ENCODE results near the gene MBD3.
A peak's percentile ranks its signal among the peaks of the same experiment; 100 is the strongest.

MBD3 gene

DNA sequence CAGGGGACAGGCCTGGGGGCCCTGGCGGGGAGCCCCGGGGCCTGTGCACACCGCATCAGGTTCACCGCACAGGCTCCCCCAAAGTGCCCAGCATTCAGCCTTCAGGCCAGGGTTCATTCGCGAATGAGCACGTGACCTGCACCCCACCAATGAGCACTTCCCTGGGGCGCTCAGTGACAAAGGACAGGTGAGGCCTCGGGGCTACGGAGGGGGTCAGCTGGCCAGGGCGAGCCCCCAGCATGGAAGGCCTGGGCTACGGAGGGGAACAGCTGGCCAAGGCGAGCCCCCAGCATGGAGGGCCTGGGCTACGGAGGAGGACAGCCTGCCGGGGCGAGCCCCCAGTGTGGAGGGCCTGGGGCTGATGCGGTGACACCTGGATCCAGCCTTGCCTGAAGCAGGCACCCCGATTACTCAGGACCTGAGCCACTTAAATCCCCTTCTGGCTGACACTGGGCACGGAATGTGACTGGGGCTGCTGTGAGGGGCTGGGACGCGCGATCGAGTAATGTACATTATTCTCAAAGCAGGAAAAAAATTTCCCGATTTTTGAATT is 36.7 kb upstream of the MBD3 start:
- DNase-seq (ENCODE audit: extremely low spot score), result no peak
- ChIA-PET POLR2A (no interaction called here), CTCF (no interaction called here)
- TF ChIP-seq ELF4 (IDR thresholded peaks at IDR 0.05) (no peak), NFRKB (IDR thresholded peaks at IDR 0.05) (no peak), FOXK2 (IDR thresholded peaks at IDR 0.05) (no peak), FOXA1 (IDR thresholded peaks at IDR 0.05) (no peak), SUZ12 (IDR thresholded peaks at IDR 0.05) (no peak)
- TF ChIP-seq, protein P1, sequence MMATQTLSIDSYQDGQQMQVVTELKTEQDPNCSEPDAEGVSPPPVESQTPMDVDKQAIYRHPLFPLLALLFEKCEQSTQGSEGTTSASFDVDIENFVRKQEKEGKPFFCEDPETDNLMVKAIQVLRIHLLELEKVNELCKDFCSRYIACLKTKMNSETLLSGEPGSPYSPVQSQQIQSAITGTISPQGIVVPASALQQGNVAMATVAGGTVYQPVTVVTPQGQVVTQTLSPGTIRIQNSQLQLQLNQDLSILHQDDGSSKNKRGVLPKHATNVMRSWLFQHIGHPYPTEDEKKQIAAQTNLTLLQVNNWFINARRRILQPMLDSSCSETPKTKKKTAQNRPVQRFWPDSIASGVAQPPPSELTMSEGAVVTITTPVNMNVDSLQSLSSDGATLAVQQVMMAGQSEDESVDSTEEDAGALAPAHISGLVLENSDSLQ (IDR thresholded peaks at IDR 0.05), result no peak

DNA sequence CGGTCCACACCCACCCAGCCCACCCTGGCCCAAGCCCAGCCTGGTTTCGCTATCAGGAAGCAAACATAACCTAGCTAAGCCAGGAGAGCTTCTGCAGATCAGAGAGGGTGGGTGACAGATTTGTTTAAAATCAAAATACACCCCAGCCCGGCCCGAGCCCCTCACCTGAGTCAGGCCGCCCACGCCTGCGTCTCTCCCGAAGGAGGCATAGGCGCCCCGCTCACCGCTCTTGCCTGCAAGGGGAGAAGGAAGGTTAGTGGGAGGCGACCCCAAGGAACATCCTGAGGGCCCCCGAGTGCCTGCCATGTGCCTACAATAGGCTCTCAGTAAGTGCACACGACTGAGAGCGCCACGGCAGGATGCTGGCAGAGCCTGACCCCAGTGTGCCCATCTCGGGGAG is 34.5 kb upstream of the MBD3 start:
- no peak for DNase-seq (ENCODE audit: extremely low spot score)
- POLR2A ChIA-PET, result no interaction called here
- no peak for TF ChIP-seq CTBP1 (IDR thresholded peaks at IDR 0.05; ENCODE audit: borderline replicate concordance)
- TF ChIP-seq SUZ12 (IDR thresholded peaks at IDR 0.05), result no peak
- no peak for TF ChIP-seq FOXA1 (IDR thresholded peaks at IDR 0.05)
- no peak for TF ChIP-seq BHLHE40 (IDR thresholded peaks at IDR 0.05; ENCODE audit: borderline replicate concordance)
- no peak for TF ChIP-seq ARNT (IDR thresholded peaks at IDR 0.05)
- no peak for TF ChIP-seq ZNF384 (IDR thresholded peaks at IDR 0.05)
- TF ChIP-seq LEF1 (IDR thresholded peaks at IDR 0.05; ENCODE audit: borderline replicate concordance), result no peak
- TF ChIP-seq HDGF (IDR thresholded peaks at IDR 0.05; ENCODE audit: borderline replicate concordance), result no peak
- no peak for TF ChIP-seq ELF4 (IDR thresholded peaks at IDR 0.05)
- TF ChIP-seq, protein P1 (IDR thresholded peaks at IDR 0.05), result no peak
- CTCF ChIA-PET, result no interaction called here

DNA sequence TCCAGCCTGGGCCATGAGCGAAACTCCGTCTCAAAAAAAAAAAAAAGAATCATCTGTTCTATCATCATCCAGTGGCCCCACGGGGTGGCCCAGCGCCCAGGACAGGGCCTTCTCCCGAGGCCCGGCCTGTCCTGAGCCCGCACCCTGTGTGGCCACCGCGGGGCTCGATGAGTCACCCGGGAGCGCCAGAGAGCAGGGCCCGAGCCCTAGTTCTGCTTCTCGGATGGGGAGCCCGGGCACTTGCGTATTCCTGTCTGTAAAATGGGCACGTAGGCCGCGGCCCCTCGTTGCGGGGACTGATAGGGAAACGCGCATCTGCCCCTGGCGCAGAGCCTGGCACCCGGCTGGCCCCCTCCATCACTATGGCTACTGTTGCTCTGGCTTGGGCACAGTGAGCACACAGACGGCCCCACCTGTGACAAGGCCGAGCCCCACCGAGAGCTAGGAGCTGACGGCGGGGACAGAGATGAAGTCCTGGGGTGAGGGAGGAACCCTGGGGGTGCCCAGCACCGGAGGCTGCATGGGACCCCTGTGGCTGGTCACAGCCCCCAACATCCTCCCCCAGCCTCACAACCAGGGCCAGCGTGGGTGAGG is 33.8 kb upstream of the MBD3 start:
- ChIA-PET POLR2A (no interaction called here), CTCF (no interaction called here)
- no peak for DNase-seq (ENCODE audit: extremely low spot score)
- TF ChIP-seq ARNT (IDR thresholded peaks at IDR 0.05) (no peak), CTBP1 (IDR thresholded peaks at IDR 0.05; ENCODE audit: borderline replicate concordance) (no peak), SUZ12 (IDR thresholded peaks at IDR 0.05) (no peak), FOXA1 (IDR thresholded peaks at IDR 0.05) (no peak), NFRKB (IDR thresholded peaks at IDR 0.05) (no peak), HDGF (IDR thresholded peaks at IDR 0.05; ENCODE audit: borderline replicate concordance) (no peak), ZNF384 (IDR thresholded peaks at IDR 0.05) (no peak), L3MBTL2 (conservative IDR thresholded peaks at IDR 0.05) (no peak), TARDBP (IDR thresholded peaks at IDR 0.05) (no peak), FOXK2 (IDR thresholded peaks at IDR 0.05) (no peak), ELF4 (IDR thresholded peaks at IDR 0.05) (no peak), SP1 (IDR thresholded peaks at IDR 0.05) (no peak), FOXM1 (IDR thresholded peaks at IDR 0.05; ENCODE audit: borderline replicate concordance) (no peak)
- TF ChIP-seq, protein P1 (IDR thresholded peaks at IDR 0.05), result no peak

DNA sequence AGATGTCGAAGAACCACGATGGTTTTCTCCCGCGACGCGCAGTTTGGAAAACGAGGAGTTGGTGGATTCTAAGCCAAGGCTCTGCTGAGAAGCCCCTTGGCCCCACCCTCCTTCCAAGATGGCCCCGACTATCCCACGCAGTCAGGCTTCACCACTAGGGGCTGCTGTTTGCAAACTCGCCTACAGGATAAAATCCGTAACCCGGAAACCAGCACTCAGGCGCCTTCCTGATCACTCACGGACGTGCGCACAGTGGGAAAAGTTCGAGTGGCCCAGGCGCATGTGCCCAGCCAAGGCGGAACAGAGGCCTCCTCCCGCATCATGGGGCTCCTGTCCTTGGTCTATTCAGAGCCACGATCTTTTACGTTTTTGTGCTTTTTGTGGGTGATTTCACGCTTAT is 31.8 kb upstream of the MBD3 start:
- ChIA-PET CTCF (no interaction called here), POLR2A (no interaction called here)
- peak; percentile 81 for DNase-seq (ENCODE audit: extremely low spot score)
- no peak for TF ChIP-seq ZNF384 (IDR thresholded peaks at IDR 0.05)
- TF ChIP-seq L3MBTL2 (conservative IDR thresholded peaks at IDR 0.05), result no peak
- no peak for TF ChIP-seq LEF1 (IDR thresholded peaks at IDR 0.05; ENCODE audit: borderline replicate concordance)
- TF ChIP-seq ELF4 (IDR thresholded peaks at IDR 0.05), result no peak
- no peak for TF ChIP-seq FOXM1 (IDR thresholded peaks at IDR 0.05; ENCODE audit: borderline replicate concordance)
- no peak for TF ChIP-seq SP1 (IDR thresholded peaks at IDR 0.05)
- no peak for TF ChIP-seq CTBP1 (IDR thresholded peaks at IDR 0.05; ENCODE audit: borderline replicate concordance)
- TF ChIP-seq ARNT (IDR thresholded peaks at IDR 0.05), result no peak
- TF ChIP-seq FOXA1 (IDR thresholded peaks at IDR 0.05), result no peak
- no peak for TF ChIP-seq BHLHE40 (IDR thresholded peaks at IDR 0.05; ENCODE audit: borderline replicate concordance)
- TF ChIP-seq SUZ12 (IDR thresholded peaks at IDR 0.05), result no peak
- TF ChIP-seq NFRKB (IDR thresholded peaks at IDR 0.05), result no peak
- TF ChIP-seq, protein P1 (IDR thresholded peaks at IDR 0.05), result no peak
- no peak for TF ChIP-seq FOXK2 (IDR thresholded peaks at IDR 0.05)
- TF ChIP-seq HDGF (IDR thresholded peaks at IDR 0.05; ENCODE audit: borderline replicate concordance), result no peak

DNA sequence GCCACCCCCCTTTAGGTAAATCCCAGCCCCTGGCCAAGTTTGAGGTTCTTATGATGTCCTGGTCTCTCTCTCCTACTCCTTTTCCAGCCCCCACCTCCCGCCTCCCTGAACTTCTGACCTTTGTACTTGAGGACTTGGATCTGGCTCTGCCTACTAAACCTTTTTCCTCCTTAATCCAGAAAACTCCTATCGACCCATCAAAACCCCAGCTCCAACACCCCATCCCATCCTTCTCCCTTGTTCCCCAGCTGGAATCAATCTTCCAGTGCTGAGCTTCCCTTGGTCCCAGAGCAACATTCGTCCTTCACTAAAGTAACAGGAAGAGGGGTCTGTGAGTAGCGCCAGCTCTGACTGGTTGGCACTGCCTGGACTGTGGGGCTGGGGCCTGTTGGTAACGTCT is 29.9 kb upstream of the MBD3 start:
- no peak for DNase-seq (ENCODE audit: extremely low spot score)
- ChIA-PET CTCF (no interaction called here), POLR2A (no interaction called here)
- TF ChIP-seq FOXK2 (IDR thresholded peaks at IDR 0.05) (no peak), SUZ12 (IDR thresholded peaks at IDR 0.05) (no peak), LEF1 (IDR thresholded peaks at IDR 0.05; ENCODE audit: borderline replicate concordance) (no peak), CTBP1 (IDR thresholded peaks at IDR 0.05; ENCODE audit: borderline replicate concordance) (no peak), BHLHE40 (IDR thresholded peaks at IDR 0.05; ENCODE audit: borderline replicate concordance) (no peak), ELF4 (IDR thresholded peaks at IDR 0.05) (no peak), HDGF (IDR thresholded peaks at IDR 0.05; ENCODE audit: borderline replicate concordance) (no peak), NFRKB (IDR thresholded peaks at IDR 0.05) (no peak), SP1 (IDR thresholded peaks at IDR 0.05) (no peak), FOXM1 (IDR thresholded peaks at IDR 0.05; ENCODE audit: borderline replicate concordance) (no peak), FOXA1 (IDR thresholded peaks at IDR 0.05) (no peak), L3MBTL2 (conservative IDR thresholded peaks at IDR 0.05) (no peak), ARNT (IDR thresholded peaks at IDR 0.05) (no peak), ZNF384 (IDR thresholded peaks at IDR 0.05) (no peak), TARDBP (IDR thresholded peaks at IDR 0.05) (no peak)
- TF ChIP-seq, protein P1 (IDR thresholded peaks at IDR 0.05), result no peak
